RCC 7860 (cell line): Measurements from ENCODE around the gene TRAF3.

Source experiments
- DNase-seq: peaks from one replicate; pipeline ENCODE4 v3.0.0-alpha.2; 2015; ENCODE audit warnings: low spot score
- FAIRE-seq: peaks from 2 replicates; lab custom pipeline; 2012; peaks lifted over from hg19 to GRCh38; lab: Jason Lieb, UNC

Gene TRAF3

DNA sequence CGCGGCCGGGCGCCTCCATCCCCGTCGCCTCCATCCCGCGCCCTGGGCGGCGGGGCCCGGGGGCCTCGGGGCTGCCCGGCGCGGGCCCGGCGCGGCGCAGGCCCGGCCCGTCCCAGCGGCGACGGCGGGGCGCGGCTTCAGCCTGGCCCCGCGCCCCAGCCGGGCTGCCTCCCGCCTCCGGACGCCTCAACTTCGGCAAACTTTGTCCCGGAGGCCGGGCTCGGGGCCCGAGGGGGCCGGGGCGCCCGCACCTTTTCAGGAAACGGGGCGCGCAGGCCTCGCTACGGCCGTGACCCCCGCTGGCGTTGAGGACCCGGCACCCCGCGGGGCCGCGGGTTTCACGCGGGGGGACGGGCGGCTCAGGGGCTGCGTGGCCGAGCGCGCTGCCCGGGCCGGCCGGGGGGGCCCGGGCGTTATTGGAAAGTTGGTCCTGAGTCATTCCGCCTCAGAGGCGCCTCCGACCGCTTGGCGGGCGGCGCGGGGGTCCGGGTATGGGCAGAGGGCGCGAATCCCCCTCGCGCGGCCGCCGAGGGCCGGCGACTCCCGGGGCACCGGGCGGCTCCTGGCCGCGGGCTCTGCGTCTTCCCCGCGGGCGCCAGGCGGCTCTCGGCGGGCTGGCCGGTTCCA lies 575 bp downstream of the TRAF3 start:
- DNase-seq (no peak), FAIRE-seq (no peak)

DNA sequence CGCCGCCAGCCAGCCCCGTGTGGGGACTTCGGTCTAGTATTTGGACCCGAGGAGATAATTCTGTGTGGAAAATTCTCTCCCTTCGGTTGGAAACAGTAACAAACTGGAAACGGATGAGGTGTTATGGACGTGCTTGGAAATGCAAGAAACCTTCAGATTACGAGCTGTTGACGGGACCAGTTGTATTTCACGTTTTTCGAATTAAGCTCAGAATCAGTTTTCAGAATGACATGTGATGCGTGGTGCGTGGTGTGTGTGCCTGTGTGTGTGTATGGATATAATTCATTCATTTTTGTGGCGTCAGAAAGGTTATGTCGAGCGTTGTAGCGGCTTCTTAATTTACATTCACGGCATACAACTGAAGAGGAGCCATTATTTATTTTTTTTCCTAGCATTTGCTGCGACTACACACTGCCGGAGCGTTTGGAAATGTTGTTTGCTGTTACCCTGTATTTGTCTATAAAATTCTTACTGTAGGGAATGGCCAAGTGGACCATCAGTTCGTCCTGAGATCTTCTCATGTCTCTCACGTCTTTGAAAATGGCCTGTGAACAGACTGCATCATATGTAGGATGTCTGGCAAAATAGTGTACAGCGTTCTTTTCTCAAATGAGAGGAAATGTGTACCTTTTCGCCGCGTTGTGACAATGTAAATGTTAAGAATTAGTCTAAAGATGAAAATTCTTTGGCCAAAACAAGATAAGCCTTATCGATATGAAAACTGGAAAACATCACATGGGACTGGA lies 1.3 kb downstream of the TRAF3 start:
- no peak for FAIRE-seq
- DNase-seq = no peak

DNA sequence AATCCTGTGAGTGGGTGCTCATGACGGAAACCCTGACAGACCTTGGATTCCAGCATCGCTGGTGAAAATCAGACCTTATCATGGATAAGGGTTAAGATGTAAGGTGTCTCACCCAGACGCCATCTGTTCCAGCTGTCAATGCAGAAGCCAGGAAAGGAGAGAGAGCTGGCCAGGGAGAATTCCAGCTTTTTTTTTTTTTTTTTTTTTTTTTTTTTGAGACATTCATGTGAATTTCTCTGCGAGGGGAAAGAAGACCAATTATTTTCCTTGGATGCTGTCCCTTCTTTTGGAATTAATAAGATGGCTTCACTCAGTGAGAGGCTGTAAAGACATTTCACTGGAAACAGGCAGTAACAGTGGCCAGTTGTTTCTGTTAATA lies 1.8 kb downstream of the TRAF3 start:
- no peak for DNase-seq
- FAIRE-seq = no peak

DNA sequence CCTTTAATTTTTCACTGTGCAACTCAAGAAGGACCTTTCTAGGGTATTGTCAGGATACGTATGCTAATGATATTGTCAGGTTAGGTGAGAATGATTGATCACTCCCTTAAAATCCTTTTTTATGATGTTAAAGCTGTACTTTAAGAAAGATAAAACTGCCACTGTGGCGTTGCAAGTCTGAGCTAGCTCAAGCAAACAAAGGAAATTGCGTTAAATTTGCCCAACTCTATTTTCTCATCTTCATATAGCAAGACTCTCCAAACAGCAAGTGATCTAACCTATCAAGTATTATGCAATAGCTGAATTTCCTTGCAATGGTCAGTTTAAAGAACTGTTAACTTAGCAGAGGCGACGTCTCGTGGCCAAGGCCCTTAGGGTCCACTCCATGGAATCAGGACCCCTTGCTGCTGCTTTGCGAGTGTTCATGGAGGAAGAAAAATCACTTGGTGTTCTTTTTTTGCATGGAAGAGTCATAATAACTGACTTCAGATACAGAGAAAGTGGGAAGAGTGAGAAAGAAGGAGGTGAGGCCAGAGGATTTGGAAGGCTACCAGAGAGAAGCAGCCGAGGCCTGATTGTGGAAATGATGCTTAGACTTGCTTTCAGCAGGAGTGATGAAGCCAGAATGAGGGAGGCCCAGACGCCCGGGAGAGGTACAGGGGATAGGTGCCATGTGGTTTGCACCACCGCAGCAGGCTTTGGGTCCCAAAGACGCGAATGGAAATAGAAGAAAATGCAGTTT lies 2.5 kb downstream of the TRAF3 start:
- FAIRE-seq (no peak), DNase-seq (no peak)

DNA sequence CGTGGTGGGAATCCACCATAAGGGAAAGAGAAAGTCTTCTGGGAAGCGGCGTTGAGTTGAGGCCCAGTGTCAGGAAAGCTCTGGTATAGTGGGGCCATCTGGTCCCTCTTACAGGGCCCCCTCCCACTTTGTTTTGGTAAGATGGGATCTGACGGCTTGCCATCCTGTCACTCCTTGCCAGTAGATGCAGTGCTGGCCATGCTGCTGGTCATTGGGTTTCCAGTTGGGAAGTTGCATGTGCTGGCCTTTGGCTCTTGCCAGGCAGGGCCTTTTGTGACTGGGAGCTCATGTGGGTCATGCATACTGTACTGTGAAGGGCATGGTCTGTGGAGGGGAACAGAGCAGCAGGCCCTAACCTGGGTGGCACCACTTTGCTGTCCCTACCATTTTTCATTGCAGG lies 3.8 kb downstream of the TRAF3 start:
- FAIRE-seq = no peak
- DNase-seq = no peak

- DNase-seq = no peak
- FAIRE-seq = no peak
These were observed 5.7 kb downstream of the TRAF3 start for GRCh38 chr14:102782974-102783373.

DNA sequence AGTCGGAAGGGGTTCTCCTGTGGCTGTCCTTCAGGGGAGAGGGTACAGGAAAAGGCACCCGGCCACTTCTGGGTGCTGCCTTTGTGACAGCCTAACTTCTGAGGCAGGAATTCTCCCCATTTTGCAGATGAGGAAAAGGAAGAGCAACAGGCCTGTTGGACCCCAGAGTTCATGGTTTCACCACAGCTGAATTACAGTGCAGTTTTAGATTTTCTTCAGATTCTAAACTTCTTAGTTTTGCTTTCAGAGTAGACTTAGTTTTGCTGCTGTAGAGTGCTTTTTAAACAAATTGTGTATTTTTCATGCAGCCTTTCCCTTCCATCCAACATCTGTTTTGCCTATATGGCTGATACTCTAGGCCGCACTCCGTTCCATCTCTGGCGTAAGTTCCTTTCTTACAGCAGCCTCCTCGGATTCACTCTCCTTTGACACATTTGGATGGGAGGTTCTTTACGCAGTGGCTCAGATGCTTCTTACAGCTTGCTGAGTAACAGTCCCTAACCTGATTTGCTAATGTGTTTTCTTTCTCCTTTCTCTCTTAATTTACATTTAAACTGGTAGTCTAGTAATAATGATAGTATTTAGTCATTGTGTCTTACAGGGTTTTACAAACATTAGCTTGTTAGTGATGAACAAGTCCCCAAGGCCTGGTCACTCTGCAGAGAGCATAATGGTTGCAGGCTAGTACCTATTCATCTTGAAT lies 7.8 kb downstream of the TRAF3 start:
- no peak for FAIRE-seq

GRCh38 chr14:102785595-102785963 lies 8.3 kb downstream of the TRAF3 start:
- DNase-seq = no peak
- no peak for FAIRE-seq

More for the DNA sequence above, 7.8 kb downstream of the TRAF3 start:
- no peak for DNase-seq

DNA sequence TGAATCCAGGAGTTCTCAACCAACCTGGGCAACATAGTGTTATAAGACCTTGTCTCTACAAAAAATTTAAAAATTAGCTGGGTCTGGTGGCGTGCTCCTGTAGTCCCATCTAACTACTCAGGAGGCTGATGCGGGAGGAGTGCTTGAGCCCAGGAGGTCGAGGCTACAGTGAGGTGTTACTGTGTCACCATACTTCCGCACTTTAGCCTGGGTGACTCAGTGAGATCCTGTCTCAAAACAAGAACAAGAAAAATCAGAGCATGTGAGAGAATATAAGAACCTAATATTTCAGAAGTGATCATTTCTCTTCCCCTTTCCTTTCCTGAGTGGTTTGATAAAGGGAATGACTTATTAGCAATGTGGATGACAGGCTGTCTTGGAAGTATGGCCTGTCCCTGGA lies 9.5 kb downstream of the TRAF3 start:
- peak; percentile 12 for DNase-seq
- no peak for FAIRE-seq

DNA sequence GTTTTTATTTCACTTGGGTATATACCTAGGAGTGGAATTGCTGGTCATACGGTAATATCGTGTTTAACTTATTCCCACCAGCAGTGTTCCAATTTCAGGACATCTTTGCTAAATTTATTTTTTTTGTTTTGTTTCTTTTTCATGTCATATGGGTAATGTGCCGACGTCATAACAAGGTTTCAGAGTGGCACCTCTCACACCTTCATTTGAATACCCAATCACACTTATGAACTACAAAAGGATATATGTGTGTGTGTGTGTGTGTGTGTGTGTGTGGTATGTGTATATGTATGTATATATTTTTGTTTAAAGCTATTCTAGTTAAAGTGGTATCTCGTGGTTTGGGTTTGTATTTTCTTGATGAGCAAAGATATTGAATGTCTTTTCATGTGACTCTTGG lies 12.1 kb downstream of the TRAF3 start:
- no peak for DNase-seq
- no peak for FAIRE-seq

DNA sequence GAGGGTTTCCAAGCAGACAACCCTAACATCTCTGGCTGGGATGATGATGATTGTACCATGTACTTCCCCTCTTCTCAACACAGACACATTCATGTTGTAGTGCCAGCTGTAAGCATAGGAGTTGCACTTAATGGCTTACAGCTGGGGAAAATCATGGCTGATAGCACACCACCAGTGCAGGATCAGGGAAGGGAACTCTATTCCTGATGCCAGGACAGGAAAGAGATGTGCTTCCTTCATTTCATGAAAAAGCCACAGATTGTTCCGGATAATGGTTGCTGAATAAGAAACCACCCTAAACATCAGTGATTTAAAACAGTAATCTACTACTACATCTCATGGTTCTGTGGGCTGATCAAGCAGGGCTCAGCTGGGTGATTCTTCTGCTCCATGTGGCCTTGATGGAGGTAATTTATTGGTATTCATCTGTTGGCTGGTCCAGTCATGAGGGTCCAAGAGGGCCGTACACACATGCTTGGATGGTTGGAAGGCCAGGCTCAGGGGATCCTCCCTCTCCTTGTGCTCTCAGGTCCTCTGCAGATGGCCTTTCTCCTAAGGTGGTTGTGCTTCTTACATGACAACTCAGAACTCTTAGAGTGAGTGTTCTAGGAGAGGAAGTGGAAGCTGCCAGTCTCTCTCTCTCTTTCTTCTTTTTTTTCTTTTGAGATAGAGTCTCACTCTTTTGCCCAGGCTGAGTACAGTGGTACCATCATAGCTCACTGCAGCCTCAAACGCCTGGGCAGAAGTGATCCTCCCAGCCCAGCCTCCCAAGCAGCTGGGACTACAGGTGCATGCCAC lies 16.5 kb downstream of the TRAF3 start:
- FAIRE-seq (no peak), DNase-seq (no peak)

DNA sequence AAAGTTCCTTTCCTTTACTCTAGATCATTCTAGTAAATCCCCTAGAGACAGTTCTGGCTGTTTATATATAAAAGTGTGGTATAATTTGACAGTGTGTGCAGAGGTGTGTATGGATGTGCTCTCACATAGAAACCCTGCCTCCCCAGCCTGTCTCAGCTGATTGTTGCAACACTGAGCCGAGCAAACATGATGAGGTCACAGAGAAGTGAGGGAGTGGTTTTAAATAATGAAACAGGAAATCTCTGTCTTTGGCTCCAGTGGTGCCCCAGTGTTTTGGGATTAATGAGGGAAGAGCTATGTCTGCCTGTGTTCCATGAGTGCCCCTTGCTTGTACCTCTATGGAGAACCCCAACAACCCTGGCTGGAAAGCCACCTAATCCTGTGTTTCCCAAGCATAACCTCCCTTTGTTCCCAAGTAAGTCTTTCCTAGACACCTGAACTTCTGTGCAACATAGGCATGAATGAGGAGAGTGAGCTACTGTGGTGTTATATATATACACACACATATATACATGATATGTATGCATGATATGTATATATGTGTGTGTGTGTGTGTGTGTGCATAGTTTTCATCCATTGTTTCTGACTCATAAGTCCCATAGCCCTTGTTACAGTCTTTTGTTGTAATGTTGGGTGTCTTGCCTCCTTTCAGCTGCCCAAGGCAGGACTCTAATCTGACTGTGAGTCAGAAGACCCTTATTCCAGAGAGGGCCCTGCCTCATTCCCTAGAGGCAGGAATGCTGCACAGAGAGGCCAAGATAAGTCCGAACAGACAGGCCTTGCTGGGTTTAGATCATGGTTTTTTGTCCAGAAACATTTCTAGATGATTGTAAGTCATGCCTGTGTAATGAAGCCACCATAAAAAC lies 18.0 kb downstream of the TRAF3 start:
- FAIRE-seq (no peak), DNase-seq (peak; percentile 8)

GRCh38 chr14:102796661-102797190 lies 19.5 kb downstream of the TRAF3 start:
- DNase-seq (no peak), FAIRE-seq (no peak)

DNA sequence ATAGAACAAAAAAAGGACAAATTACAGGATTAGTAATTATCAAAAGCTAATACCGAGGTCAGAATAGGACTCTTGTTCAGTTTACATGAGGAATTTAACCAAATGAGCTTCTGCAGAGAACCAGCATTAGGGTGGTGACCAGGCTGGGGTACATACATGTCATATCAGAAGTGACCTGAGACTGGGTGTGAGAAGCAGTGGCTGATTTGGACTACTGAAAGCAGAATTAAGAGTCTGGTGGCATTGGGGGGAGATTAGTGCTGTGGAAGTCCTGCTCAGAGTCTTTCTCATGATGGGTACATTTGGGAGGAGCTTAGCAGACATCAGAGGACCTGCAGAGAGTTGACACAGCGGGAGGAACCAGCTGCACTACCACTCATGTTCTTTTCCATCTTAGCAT lies 21.7 kb downstream of the TRAF3 start:
- DNase-seq = no peak
- no peak for FAIRE-seq

- peak; percentile 16 for FAIRE-seq
- peak; percentile 42 for DNase-seq
These were observed 22.7 kb downstream of the TRAF3 start for GRCh38 chr14:102799684-102800562.

DNA sequence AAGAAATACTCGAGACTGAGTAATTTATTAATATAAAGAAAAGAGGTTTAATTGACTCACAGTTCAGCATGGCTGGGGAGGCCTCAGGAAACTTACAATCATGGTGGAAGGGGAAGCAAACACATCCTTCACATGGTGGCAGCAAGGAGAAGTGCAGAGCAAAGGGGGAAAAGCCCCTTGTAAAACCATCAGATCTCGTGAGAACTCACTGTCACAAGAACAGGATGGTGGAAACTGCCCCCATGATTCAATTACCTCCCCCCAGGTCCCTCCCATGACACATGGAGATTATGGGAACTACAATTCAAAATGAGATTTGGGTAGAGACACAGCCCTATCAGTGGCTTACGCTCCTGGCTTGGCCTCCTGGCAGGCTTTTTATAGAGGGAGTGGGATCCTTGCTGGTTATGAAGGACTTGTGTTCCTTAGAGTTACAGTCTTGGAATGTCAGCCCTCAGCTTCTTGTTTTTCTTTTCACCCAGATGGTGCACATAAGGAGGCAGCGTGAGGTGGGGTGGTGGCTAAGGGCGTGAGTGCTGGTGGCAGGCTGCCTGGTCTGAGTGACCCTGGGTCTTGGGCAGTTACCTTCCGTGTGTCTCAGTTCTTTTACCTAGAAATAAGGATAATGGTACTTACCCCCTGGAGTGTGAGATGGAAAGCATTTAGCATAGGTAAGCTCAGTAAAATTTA lies 25.7 kb downstream of the TRAF3 start:
- FAIRE-seq = no peak
- no peak for DNase-seq

GRCh38 chr14:102804858-102805257 lies 27.6 kb downstream of the TRAF3 start:
- FAIRE-seq (no peak), DNase-seq (no peak)

DNA sequence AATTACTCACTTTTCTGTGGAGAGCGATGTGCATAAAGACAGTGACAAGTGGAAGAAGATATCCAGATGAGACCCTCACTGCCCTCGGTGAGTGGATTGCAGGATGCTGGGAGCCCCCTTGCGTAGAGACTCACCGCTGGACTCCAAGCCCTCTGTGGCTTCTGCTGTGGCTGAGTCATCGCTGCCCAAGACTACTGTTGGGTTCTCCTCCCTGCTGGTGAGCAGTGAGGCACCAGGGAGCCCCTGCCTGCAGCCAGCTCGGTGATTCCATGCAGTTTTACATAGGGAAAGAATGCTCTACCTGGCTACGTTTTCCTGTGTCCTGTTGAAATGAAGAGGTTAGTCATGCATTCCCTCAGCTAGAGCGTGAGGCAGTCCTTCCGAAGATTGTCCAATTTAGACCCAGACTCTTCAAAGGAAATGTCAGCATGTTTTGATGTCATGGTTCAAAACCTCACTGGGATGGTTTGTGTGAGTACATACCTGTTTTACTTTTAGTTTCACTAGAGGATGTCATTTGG lies 28.2 kb downstream of the TRAF3 start:
- FAIRE-seq (peak; percentile 78), DNase-seq (peak; percentile 81)
